ENCODE data around the gene MED15. TPM values are rescaled to one million over a fixed set of nuclear protein-coding genes. Genes with fewer than 3 reads are reported as not detected.

The MED15 gene
- total RNA-seq, 1 donor from 2014 or later, result 83.6 TPM

- H3K4me3 Mint-ChIP-seq (ENCODE audit: unreplicated experiment), result no peak overlapping the region
- no peak for TF ChIP-seq CTCF (IDR thresholded peaks at IDR 0.05; ENCODE audit: partially characterized antibody, unreplicated experiment)
- H3K36me3 Mint-ChIP-seq (ENCODE audit: unreplicated experiment), result no peaks in the 10 kb centered on the region
- no peaks in the 10 kb centered on the region for H3K4me1 Mint-ChIP-seq (ENCODE audit: low read depth, unreplicated experiment)
- DNase-seq, result no peak
- H3K27ac Mint-ChIP-seq (ENCODE audit: unreplicated experiment), result no peak overlapping the region
- peaks cover 2% of the 10 kb centered on the region for H3K27me3 Mint-ChIP-seq (ENCODE audit: unreplicated experiment)
- H3K9me3 Mint-ChIP-seq (ENCODE audit: unreplicated experiment), result peaks cover 8% of the 10 kb centered on the region
Measured at GRCh38 chr22:20615021-20615420, 107.6 kb downstream of the MED15 start.

GRCh38 chr22:20615533-20616450 is 108.4 kb downstream of the MED15 start:
- Mint-ChIP-seq H3K36me3 (ENCODE audit: unreplicated experiment) (no peaks in the 10 kb centered on the region), H3K27me3 (ENCODE audit: unreplicated experiment) (peaks cover 2% of the 10 kb centered on the region), H3K9me3 (ENCODE audit: unreplicated experiment) (peaks cover 8% of the 10 kb centered on the region), H3K4me1 (ENCODE audit: low read depth, unreplicated experiment) (no peaks in the 10 kb centered on the region), H3K27ac (ENCODE audit: unreplicated experiment) (no peak overlapping the region), H3K4me3 (ENCODE audit: unreplicated experiment) (no peak overlapping the region)
- no peak for TF ChIP-seq CTCF (IDR thresholded peaks at IDR 0.05; ENCODE audit: partially characterized antibody, unreplicated experiment)
- DNase-seq, result no peak

GRCh38 chr22:20616451-20617043 is 109.1 kb downstream of the MED15 start:
- Mint-ChIP-seq H3K27me3 (ENCODE audit: unreplicated experiment) (peaks cover 2% of the 10 kb centered on the region), H3K4me1 (ENCODE audit: low read depth, unreplicated experiment) (no peaks in the 10 kb centered on the region), H3K36me3 (ENCODE audit: unreplicated experiment) (no peaks in the 10 kb centered on the region), H3K9me3 (ENCODE audit: unreplicated experiment) (peaks cover 8% of the 10 kb centered on the region), H3K4me3 (ENCODE audit: unreplicated experiment) (no peak overlapping the region), H3K27ac (ENCODE audit: unreplicated experiment) (no peak overlapping the region)
- DNase-seq, result no peak
- TF ChIP-seq CTCF (IDR thresholded peaks at IDR 0.05; ENCODE audit: partially characterized antibody, unreplicated experiment), result no peak

- Mint-ChIP-seq H3K27ac (ENCODE audit: unreplicated experiment) (no peak overlapping the region), H3K9me3 (ENCODE audit: unreplicated experiment) (peaks cover 6% of the 10 kb centered on the region), H3K27me3 (ENCODE audit: unreplicated experiment) (peaks cover 2% of the 10 kb centered on the region), H3K36me3 (ENCODE audit: unreplicated experiment) (no peaks in the 10 kb centered on the region), H3K4me1 (ENCODE audit: low read depth, unreplicated experiment) (no peaks in the 10 kb centered on the region), H3K4me3 (ENCODE audit: unreplicated experiment) (no peak overlapping the region)
- DNase-seq, result no peak
- no peak for TF ChIP-seq CTCF (IDR thresholded peaks at IDR 0.05; ENCODE audit: partially characterized antibody, unreplicated experiment)
Measured at GRCh38 chr22:20618488-20618887, 111.1 kb downstream of the MED15 start.
